Neural cell (in vitro differentiated cells): ENCODE measurements around the gene HDAC9. TPM values are rescaled to one million over a fixed set of nuclear protein-coding genes. Genes with fewer than 3 reads are reported as not detected.

ENCODE experiments used
- H2AFZ ChIP-seq: fragments of 200-600, 300-800 bp; sonication (generic), shearing (Covaris generic); 2 replicates; pipeline ENCODE4 v1.6.0; 2014; ENCODE audit warnings: low read depth, mild to moderate bottlenecking, antibody characterized with exemption, low read length, moderate library complexity
- H3F3A ChIP-seq: fragments of 200-600 bp; shearing (Covaris generic); 2 replicates; pipeline ENCODE4 v1.6.1; 2016; ENCODE audit warnings: mild to moderate bottlenecking, moderate library complexity, mixed read lengths, antibody characterized with exemption, low read length; ENCODE audit not compliant: insufficient read depth, poor library complexity, severe bottlenecking
- H3K27ac ChIP-seq: fragments of 200-600, 300-800 bp; sonication (generic), shearing (Covaris generic); 2 replicates; pipeline ENCODE4 v1.5.1; 2014; ENCODE audit warnings: mild to moderate bottlenecking, low read length, moderate library complexity
- H3K27me3 ChIP-seq: fragments of 300-800, 200-600 bp; sonication (generic), shearing (Covaris generic); 2 replicates; pipeline ENCODE4 v1.6.0; 2014; ENCODE audit warnings: mild to moderate bottlenecking, low read depth, low read length, moderate library complexity; ENCODE audit not compliant: insufficient read depth
- H3K36me3 ChIP-seq: fragments of 300-800, 200-600 bp; sonication (generic), shearing (Covaris generic); 2 replicates; pipeline ENCODE4 v1.5.1; 2014; ENCODE audit warnings: mild to moderate bottlenecking, antibody characterized with exemption, low read length, moderate library complexity; ENCODE audit not compliant: insufficient read depth
- H3K4me2 ChIP-seq: fragments of 300-800, 200-600 bp; sonication (generic), shearing (Covaris generic); 2 replicates; pipeline ENCODE4 v1.6.0; 2014; ENCODE audit warnings: mild to moderate bottlenecking, low read length
- H3K4me3 ChIP-seq: fragments of 300-800, 200-600 bp; sonication (generic), shearing (Covaris generic); 2 replicates; pipeline ENCODE4 v1.5.1; 2014; ENCODE audit warnings: mild to moderate bottlenecking, low read length, moderate library complexity
- H3K79me2 ChIP-seq: fragments of 200-600 bp; shearing (Covaris generic); replicated peaks from 2 replicates; pipeline ENCODE4 v1.6.0; 2014; ENCODE audit warnings: mild to moderate bottlenecking, low read length, moderate library complexity; ENCODE audit not compliant: insufficient read depth
- H3K9ac ChIP-seq: fragments of 300-800, 200-600 bp; sonication (generic), shearing (Covaris generic); 2 replicates; pipeline ENCODE4 v1.6.1; 2016; ENCODE audit warnings: mild to moderate bottlenecking, low read length, mixed read lengths
- H3K9me2 ChIP-seq: fragments of 200-600 bp; shearing (Covaris generic); 2 replicates; pipeline ENCODE4 v1.6.1; 2016; ENCODE audit warnings: mild to moderate bottlenecking, low read length, mixed read lengths; ENCODE audit not compliant: insufficient read depth
- H3K9me3 ChIP-seq: fragments of 200-600, 300-800 bp; sonication (generic), shearing (Covaris generic); 2 replicates; pipeline ENCODE4 v1.6.1; 2016; ENCODE audit warnings: mild to moderate bottlenecking, mixed run types, low read length, moderate library complexity, mixed read lengths
- H4K20me1 ChIP-seq: fragments of 200-600 bp; shearing (Covaris generic); 2 replicates; pipeline ENCODE4 v1.6.1; 2016; ENCODE audit warnings: mild to moderate bottlenecking, mixed run types; ENCODE audit not compliant: insufficient read depth
- EP300 ChIP-seq: fragments of 450-650 bp; conservative IDR thresholded peaks from 2 replicates; pipeline ENCODE4 v1.6.1; 2014; ENCODE audit warnings: antibody characterized with exemption, mild to moderate bottlenecking, moderate library complexity; ENCODE audit not compliant: poor library complexity, severe bottlenecking
- EZH2 ChIP-seq: fragments of 200-600, 300-800 bp; shearing (Covaris generic), sonication (generic); IDR thresholded peaks from 2 replicates; pipeline ENCODE4 v1.6.1; 2014; ENCODE audit warnings: antibody characterized with exemption, low read length, borderline replicate concordance, mild to moderate bottlenecking; ENCODE audit not compliant: insufficient read depth, poor library complexity, severe bottlenecking
- MXI1 ChIP-seq: fragments of 450-650 bp; conservative IDR thresholded peaks from 2 replicates; pipeline ENCODE4 v1.6.1; 2014; ENCODE audit warnings: antibody characterized with exemption, mild to moderate bottlenecking; ENCODE audit not compliant: poor library complexity, severe bottlenecking
- POLR2AphosphoS5 ChIP-seq: IDR thresholded peaks from 2 replicates; pipeline ENCODE4 v1.6.1; 2012
- RAD21 ChIP-seq: fragments of 450-650 bp; conservative IDR thresholded peaks from 2 replicates; pipeline ENCODE4 v1.6.1; 2014; ENCODE audit warnings: antibody characterized with exemption, mild to moderate bottlenecking, moderate library complexity
- SMC3 ChIP-seq: fragments of 450-650 bp; conservative IDR thresholded peaks from 2 replicates; pipeline ENCODE4 v1.6.1; 2014; ENCODE audit warnings: antibody characterized with exemption, mild to moderate bottlenecking, moderate library complexity; ENCODE audit not compliant: poor library complexity
- TAF1 ChIP-seq: IDR thresholded peaks from 2 replicates; pipeline ENCODE4 v1.6.1; 2012; ENCODE audit warnings: low read depth
- polyA plus RNA-seq: library from polyadenylated mRNA; depleted of rRNA; stranded (reverse); fragments of >200 nt; gene quantifications from 2 replicates; pipeline ENCODE4 v1.2.3, GENCODE V29; 2014
- TF ChIP-seq, protein P1 (sequence below): fragments of 450-650 bp; IDR thresholded peaks from 2 replicates; pipeline ENCODE4 v1.5.1; 2014; ENCODE audit warnings: antibody characterized with exemption, mild to moderate bottlenecking, moderate library complexity; ENCODE audit not compliant: poor library complexity, severe bottlenecking
- TF ChIP-seq, protein P2 (sequence below): IDR thresholded peaks from 2 replicates; pipeline ENCODE4 v1.6.1; 2012; ENCODE audit warnings: borderline replicate concordance

HDAC9 gene
- polyA plus RNA-seq, 1 donor from 2014 or later = 15.9 TPM

DNA sequence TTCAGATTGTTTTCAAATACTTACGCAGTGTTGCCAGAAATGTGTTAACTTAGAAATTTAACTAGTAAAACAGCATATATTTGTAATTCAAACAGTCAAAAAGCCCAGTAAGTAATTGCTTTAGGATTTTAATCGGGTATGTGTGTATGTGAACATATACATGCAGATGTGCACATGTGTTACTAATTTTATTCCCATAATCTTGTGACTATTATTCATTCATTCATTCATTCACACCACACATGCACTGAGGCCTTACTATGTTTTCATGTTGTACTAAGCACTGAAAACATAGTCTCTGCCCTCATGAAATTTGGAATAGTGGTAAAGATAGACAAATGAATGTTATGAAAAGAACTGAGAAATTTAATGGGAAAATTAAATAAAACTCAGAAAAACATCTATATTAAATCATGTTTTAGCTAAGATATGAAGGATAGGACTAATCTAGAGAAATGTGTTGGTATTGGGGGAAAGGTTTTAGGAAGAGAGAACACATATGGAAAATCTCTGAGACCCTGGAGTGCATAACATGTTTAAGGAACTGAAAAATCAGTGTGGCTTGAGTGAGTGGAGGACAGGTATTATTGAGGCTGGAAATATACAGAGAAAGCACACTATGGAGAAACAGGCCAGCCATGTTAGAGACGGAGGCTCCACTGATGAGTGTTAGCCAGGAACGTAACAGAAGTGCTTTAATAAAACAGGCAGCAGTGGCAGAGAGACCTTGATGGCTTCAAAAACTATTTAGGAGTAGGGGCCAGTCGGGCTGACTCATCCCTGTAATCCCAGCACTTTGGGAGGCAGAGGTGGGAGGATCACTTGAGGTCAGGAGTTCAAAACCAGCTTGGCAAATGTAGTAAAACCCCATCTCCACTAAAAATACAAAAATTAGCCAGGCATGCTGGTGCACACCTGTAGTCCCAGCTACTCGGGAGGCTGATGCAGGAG lies 80.3 kb downstream of the HDAC9 start:
- TF ChIP-seq TAF1 (no peak), POLR2AphosphoS5 (no peak), MXI1 (no peak), EZH2 (no peak)
- TF ChIP-seq, protein P1, sequence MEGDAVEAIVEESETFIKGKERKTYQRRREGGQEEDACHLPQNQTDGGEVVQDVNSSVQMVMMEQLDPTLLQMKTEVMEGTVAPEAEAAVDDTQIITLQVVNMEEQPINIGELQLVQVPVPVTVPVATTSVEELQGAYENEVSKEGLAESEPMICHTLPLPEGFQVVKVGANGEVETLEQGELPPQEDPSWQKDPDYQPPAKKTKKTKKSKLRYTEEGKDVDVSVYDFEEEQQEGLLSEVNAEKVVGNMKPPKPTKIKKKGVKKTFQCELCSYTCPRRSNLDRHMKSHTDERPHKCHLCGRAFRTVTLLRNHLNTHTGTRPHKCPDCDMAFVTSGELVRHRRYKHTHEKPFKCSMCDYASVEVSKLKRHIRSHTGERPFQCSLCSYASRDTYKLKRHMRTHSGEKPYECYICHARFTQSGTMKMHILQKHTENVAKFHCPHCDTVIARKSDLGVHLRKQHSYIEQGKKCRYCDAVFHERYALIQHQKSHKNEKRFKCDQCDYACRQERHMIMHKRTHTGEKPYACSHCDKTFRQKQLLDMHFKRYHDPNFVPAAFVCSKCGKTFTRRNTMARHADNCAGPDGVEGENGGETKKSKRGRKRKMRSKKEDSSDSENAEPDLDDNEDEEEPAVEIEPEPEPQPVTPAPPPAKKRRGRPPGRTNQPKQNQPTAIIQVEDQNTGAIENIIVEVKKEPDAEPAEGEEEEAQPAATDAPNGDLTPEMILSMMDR = no peak
- H3K4me3 ChIP-seq = no peak overlapping the region
- H3F3A ChIP-seq = peaks cover 3% of the 10 kb centered on the region
- H3K36me3 ChIP-seq = no peaks in the 10 kb centered on the region
- no peaks in the 10 kb centered on the region for H3K9me3 ChIP-seq
- H3K4me2 ChIP-seq = no peak overlapping the region
- no peaks in the 10 kb centered on the region for H3K79me2 ChIP-seq
- no peaks in the 10 kb centered on the region for H4K20me1 ChIP-seq
- H3K27me3 ChIP-seq = no peaks in the 10 kb centered on the region
- H3K9me2 ChIP-seq = no peaks in the 10 kb centered on the region
- H3K27ac ChIP-seq = no peak overlapping the region
- H3K9ac ChIP-seq = no peak overlapping the region
- no peak overlapping the region for H2AFZ ChIP-seq

DNA sequence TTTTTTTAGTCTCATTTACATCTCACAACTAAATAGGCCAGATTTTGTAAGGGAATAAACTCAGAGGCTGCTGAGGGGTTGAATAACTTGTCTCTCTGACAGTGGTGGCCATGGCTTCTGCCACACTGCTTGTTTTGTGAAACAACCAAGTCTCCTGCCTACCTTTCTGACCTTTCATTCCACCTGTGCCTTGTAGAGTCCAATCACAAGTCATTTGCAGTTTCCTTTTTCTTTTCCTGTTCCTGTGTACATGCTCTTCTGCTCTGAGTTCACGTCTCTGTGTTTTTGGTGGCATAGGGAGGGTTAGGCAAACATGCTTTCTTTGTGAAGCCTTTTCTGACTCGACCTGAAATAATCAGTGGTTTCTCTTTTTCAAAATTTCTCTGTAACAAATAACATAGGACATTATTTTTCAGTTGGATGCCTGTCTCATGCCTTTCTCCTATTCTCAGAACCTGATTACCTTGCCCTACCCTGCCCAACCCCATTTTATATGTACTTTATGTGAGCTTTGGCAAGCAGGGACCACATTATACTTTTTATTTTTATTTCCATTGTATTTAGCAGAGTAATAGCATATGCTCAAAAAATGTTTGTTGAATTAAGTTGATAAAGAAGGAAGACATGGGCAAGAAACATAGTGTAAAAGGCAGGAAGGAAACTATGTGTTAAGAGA lies 81.7 kb downstream of the HDAC9 start:
- Histone ChIP-seq H3K9me2 (no peaks in the 10 kb centered on the region), H3K27me3 (no peaks in the 10 kb centered on the region), H2AFZ (no peak overlapping the region), H3F3A (peaks cover 11% of the 10 kb centered on the region), H3K79me2 (no peaks in the 10 kb centered on the region), H3K36me3 (no peaks in the 10 kb centered on the region), H3K9ac (no peak overlapping the region), H3K9me3 (no peaks in the 10 kb centered on the region), H4K20me1 (no peaks in the 10 kb centered on the region), H3K4me2 (no peak overlapping the region), H3K27ac (no peak overlapping the region), H3K4me3 (no peak overlapping the region)
- TF ChIP-seq, protein P1 = no peak
- TF ChIP-seq EP300 (no peak), SMC3 (no peak), MXI1 (no peak), EZH2 (no peak), TAF1 (no peak), RAD21 (no peak), POLR2AphosphoS5 (no peak)
- TF ChIP-seq, protein P2, sequence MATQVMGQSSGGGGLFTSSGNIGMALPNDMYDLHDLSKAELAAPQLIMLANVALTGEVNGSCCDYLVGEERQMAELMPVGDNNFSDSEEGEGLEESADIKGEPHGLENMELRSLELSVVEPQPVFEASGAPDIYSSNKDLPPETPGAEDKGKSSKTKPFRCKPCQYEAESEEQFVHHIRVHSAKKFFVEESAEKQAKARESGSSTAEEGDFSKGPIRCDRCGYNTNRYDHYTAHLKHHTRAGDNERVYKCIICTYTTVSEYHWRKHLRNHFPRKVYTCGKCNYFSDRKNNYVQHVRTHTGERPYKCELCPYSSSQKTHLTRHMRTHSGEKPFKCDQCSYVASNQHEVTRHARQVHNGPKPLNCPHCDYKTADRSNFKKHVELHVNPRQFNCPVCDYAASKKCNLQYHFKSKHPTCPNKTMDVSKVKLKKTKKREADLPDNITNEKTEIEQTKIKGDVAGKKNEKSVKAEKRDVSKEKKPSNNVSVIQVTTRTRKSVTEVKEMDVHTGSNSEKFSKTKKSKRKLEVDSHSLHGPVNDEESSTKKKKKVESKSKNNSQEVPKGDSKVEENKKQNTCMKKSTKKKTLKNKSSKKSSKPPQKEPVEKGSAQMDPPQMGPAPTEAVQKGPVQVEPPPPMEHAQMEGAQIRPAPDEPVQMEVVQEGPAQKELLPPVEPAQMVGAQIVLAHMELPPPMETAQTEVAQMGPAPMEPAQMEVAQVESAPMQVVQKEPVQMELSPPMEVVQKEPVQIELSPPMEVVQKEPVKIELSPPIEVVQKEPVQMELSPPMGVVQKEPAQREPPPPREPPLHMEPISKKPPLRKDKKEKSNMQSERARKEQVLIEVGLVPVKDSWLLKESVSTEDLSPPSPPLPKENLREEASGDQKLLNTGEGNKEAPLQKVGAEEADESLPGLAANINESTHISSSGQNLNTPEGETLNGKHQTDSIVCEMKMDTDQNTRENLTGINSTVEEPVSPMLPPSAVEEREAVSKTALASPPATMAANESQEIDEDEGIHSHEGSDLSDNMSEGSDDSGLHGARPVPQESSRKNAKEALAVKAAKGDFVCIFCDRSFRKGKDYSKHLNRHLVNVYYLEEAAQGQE = no peak
